Hindlimb muscle (tissue), 1 donor: Measurements from ENCODE around the gene MINK1. TPM values are rescaled to one million over a fixed set of nuclear protein-coding genes. Genes with fewer than 3 reads are reported as not detected.

ENCODE experiments used
- DNase-seq: peaks from one replicate; pipeline ENCODE4 v3.0.0-alpha.2; 2013
- polyA plus RNA-seq: library from polyadenylated mRNA; unstranded; fragments of 120-200 nt; gene quantifications from one replicate; pipeline ENCODE4 v1.2.1, GENCODE V29; 2013; ENCODE audit not compliant: insufficient read length

MINK1 gene
- polyA plus RNA-seq, 1 donor = 28.3 TPM

- no peak for DNase-seq
Observed at GRCh38 chr17:4879601-4880000, 46.5 kb downstream of the MINK1 start.

- DNase-seq = no peak
Observed at GRCh38 chr17:4880857-4881256, 47.7 kb downstream of the MINK1 start.

GRCh38 chr17:4881761-4882555 lies 48.8 kb downstream of the MINK1 start:
- DNase-seq = no peak

- no peak for DNase-seq
Observed at GRCh38 chr17:4884489-4884888, 51.3 kb downstream of the MINK1 start.

- DNase-seq = no peak
Observed at GRCh38 chr17:4886830-4887229, 53.7 kb downstream of the MINK1 start.

GRCh38 chr17:4887581-4887980 lies 54.4 kb downstream of the MINK1 start:
- DNase-seq = no peak

GRCh38 chr17:4891411-4892410 lies 58.6 kb downstream of the MINK1 start:
- no peak for DNase-seq

GRCh38 chr17:4892499-4893221 lies 59.5 kb downstream of the MINK1 start:
- no peak for DNase-seq

GRCh38 chr17:4893272-4893671 lies 60.1 kb downstream of the MINK1 start:
- no peak for DNase-seq

GRCh38 chr17:4893721-4894560 lies 60.8 kb downstream of the MINK1 start:
- DNase-seq = no peak

GRCh38 chr17:4895121-4895520 lies 62.0 kb downstream of the MINK1 start:
- no peak for DNase-seq

GRCh38 chr17:4895657-4896331 lies 62.7 kb downstream of the MINK1 start:
- DNase-seq = no peak

- no peak for DNase-seq
Observed at GRCh38 chr17:4896332-4897197, 63.4 kb downstream of the MINK1 start.

- DNase-seq = no peak
Observed at GRCh38 chr17:4897198-4897687, 64.1 kb downstream of the MINK1 start.

GRCh38 chr17:4897785-4898184 lies 64.6 kb downstream of the MINK1 start:
- no peak for DNase-seq

- no peak for DNase-seq
Observed at GRCh38 chr17:4898351-4898750, 65.2 kb downstream of the MINK1 start.

- DNase-seq = no peak
Observed at GRCh38 chr17:4898927-4899326, 65.8 kb downstream of the MINK1 start.

GRCh38 chr17:4899341-4900230 lies 66.4 kb downstream of the MINK1 start, which contains the start of gene C17orf107:
Gene C17orf107 (plus strand): TSS chr17:4899536. CDS start chr17:4899763, 227 bp downstream.
- peak; percentile 79 for DNase-seq
